Skin of body (tissue), 2 donors: ENCODE results near the gene MAML1. TPM values are rescaled to one million over a fixed set of nuclear protein-coding genes. Genes with fewer than 3 reads are reported as not detected.
A peak's percentile ranks its signal among the peaks of the same experiment; 100 is the strongest.

Experiments
- DNase-seq: peaks from one replicate; lab custom pipeline; 2025; lab: John Stamatoyannopoulos, UW
- total RNA-seq: library from RNA; depleted of rRNA; stranded (reverse); fragments of >200 nt; gene quantifications from one replicate; pipeline ENCODE4 v1.2.3, GENCODE V29; 2014

Gene MAML1
- total RNA-seq, 1 donor from 2014 or later, result 14.9 TPM

DNA sequence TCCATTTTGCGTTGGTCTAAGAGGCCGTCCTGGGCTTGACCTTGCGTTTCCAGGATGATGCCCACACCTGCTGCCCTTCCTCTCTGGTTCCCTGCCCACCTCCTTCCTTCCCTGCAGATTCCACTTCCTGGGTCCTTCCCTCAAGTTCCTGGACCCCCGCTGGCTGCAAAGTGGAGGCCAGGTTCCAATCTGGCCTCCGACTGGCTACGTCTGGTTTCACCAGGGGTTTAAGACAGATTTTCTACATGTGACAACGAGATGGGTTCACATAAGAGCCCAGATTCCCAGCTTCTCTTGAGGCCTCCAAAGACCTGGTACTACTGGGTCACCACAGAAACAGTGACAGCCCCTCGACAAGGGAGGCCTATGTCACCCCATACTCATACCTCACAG, 71.9 kb downstream of the MAML1 start:
- no peak for DNase-seq

GRCh38 chr5:179805070-179805528, 72.5 kb downstream of the MAML1 start:
- no peak for DNase-seq

GRCh38 chr5:179805529-179806249, 73.1 kb downstream of the MAML1 start:
- DNase-seq, result no peak

GRCh38 chr5:179806250-179807048, 73.8 kb downstream of the MAML1 start, which contains the start of gene MGAT4B:
MGAT4B (minus strand) TSS chr5:179806866; CDS start chr5:179806583, 283 bp downstream.
- DNase-seq, result peak; percentile 50

GRCh38 chr5:179812135-179812825, 79.7 kb downstream of the MAML1 start:
- DNase-seq, result no peak

- no peak for DNase-seq
These were observed 80.5 kb downstream of the MAML1 start for GRCh38 chr5:179812997-179813607.

GRCh38 chr5:179814090-179814489, 81.5 kb downstream of the MAML1 start:
- no peak for DNase-seq

DNA sequence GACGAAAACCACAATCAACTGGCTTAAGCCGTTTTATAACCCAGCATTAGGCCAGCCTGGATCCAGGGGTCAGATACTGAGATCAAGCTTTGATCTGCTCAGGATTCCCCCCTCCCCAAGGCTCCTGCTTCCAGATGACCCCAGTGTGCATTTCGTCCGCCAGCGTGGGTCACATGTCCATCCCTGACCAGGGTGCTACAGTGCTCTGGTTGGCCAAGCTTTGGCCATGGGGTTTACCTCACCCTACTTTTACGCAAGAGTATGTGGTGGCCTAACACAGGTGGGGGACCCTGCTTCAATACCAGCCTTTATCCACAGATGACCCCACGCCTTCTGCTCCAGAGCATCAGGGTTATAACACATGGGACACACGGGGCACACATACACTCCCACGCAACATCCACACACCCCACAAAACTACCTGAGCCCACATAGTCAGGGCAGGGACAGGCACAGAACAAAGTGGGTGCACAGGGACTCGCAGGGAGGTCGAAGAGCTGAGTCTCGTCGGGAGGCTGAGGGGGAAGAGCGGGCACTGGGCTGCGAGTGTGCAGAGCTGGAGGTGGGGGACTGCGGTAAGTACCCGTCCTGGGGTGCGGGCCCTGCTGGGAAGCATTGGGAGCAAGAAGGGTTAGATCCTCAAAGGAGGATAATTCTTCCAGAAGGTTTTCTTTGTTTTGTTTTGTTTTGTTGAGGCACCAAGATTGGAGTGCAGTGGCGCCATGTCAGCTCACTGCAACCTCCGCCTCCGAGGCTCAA, 83.0 kb downstream of the MAML1 start:
- no peak for DNase-seq

GRCh38 chr5:179816401-179816795, 83.8 kb downstream of the MAML1 start:
- no peak for DNase-seq

DNA sequence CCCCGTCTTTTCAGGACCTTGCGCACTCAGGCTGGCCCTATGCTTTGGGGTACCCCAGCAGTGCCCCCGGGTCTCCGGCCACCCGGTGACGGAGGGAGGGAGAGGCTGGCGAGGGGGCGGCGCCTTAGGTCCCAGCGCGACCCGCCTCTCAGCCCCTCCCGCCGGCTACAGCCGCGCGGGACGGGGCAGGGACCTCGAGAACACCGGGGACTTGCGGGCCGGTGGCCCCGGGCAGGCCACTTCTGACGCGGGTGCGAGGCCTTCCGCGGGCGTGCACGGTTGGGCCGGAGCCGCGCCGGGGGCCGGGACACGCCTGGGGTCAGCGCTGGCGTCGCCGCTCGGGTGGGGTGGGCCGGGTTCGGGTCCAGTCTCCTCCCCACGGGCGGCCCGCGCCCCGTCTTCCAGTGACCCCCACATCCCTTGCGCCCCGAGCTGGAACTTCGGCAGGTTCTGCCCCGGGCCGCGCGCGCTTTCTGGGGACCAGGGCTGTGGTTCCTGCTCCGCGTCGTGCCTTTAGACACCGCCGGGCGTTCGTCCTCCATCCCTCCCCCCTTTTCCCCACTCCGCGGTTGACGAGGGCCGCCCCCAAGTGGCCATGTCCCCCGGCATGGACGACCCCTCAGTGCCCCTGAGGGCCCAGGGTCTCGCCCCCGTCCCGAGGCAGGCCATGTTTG, 84.3 kb downstream of the MAML1 start:
- no peak for DNase-seq

DNA sequence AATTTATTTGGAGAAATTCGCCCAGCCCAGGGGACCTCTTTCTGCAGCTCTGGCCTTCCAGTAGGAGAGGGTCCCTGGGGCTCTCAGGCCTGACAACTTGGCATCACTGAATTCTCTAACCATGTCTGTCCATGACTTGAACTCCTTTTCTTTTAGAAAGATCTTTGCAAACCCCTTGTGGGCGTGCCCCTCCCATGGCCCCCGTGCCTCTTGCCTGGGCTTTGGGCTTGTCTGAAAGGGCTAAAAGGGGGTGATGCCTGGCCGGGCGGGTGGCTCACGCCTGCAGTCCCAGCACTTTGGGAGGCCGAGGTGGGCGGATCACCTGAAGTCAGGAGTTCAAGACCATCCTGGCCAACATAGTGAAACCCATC, 84.8 kb downstream of the MAML1 start:
- DNase-seq, result no peak

GRCh38 chr5:179817890-179818745, 85.5 kb downstream of the MAML1 start:
- no peak for DNase-seq

DNA sequence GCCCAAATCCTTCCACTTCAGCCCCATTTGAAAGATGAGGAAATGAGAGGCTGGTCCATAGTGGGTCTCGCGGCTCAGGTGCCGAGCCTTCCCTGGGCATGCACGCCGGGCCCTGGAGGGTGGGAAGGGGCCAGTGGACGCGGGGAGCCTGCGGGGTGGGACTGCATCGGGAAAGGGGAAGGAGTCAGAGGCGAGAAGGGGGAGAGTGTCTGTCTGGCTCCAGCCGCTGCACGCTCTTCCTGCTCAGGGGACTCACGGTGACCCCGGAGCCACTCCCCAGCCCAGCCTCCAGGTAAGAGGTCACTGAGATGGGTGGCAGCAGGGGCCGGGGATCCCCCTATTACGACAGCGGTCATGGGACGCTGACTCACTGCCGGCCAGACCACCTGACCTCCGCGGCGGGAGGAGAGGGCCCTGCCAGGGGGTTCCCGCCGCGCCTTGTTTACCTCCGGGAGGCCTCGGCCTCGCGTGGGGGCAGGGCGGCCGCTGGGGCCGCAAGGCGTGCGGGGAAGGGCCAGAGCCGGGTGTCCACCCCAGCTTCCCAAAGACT, 86.2 kb downstream of the MAML1 start:
- DNase-seq, result peak; percentile 47

DNA sequence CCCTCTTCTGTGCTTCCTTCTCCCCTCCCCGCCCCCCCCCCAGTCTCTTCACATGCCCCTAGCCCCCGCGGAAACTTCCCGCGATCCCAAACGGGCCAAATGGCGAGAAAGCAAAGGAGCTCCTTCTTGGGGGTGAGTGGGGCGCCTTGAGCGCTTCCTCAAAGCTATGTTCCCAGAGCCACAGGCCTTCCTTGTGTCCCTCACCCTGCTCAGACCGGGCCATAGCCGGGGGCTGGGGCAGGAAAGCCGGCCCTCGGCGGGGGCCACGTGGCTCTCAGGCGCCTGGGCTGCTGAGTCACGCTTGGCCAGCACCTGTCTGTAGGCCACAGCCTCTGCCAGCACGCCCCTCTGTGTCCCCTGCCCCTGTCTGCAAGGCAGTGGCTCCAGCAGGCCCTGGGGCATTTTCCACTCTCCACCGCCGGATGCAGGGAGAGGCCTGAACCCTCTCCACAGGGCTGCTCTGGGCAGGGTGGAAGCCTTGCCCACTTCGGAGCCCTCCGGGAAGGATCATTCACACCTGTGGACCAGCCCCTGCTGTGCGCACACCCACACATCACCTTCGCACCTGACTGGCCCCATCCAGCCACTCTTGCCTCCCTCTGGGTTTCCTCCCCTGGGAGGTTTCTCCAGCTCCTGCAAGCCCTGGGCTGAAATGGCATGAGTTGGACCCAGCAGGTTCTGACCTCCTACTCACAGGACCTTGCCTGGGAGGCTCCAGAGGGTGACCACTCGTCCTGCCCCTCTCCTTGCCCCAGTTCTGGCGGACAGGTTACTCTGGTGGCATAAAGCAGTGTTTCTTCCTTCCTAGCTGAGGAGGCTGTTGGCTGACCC, 86.9 kb downstream of the MAML1 start:
- DNase-seq, result no peak

GRCh38 chr5:179820127-179820482, 87.5 kb downstream of the MAML1 start:
- DNase-seq, result no peak

DNA sequence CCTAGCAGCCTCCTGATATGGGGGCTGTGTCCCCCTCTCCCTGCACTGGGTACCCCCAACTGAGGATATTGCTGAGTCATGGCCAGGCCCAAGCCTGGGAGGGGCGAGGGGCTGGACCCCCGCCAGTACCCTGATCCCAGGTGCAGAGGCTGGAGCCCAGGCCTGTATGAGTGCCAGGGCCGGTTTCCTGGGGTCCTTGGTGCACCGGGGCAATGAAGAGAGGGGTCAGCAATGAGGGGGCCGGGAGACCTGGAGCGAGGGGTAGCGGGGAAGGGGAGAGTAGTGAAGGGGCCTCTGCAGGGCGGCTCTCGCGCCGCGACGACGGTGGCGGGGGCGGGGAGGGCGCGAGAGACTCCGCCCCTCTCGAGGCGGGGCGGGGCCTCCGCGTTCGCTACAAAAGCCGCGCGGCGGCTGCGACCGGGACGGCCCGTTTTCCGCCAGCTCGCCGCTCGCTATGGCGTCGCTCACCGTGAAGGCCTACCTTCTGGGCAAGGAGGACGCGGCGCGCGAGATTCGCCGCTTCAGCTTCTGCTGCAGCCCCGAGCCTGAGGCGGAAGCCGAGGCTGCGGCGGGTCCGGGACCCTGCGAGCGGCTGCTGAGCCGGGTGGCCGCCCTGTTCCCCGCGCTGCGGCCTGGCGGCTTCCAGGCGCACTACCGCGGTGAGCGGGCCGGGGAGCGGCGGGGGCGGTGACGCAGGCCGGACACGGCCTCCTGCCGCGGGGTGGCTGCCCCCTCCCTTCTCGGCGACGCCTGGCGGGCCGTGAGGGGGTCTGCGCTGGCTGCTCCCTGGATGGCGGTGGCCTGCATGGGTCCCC, 88.1 kb downstream of the MAML1 start, which contains the start of gene SQSTM1:
TSS of gene SQSTM1 (plus strand) at position 423 of the 815 bp plus-strand sequence. CDS start at position 455, 32 bp downstream.
- DNase-seq, result peak; percentile 65
